GM20000 (cell line): ENCODE measurements around the gene PPP4C.

Source experiments
- DNase-seq: peaks from one replicate; pipeline ENCODE4 v3.0.0; 2012; ENCODE audit warnings: low spot score
- CTCF ChIP-seq: IDR thresholded peaks from 2 replicates; pipeline ENCODE4 v1.5.1; 2012; ENCODE audit warnings: mild to moderate bottlenecking, control low read depth; ENCODE audit errors: extremely low read depth, missing control alignments

Gene PPP4C

DNA sequence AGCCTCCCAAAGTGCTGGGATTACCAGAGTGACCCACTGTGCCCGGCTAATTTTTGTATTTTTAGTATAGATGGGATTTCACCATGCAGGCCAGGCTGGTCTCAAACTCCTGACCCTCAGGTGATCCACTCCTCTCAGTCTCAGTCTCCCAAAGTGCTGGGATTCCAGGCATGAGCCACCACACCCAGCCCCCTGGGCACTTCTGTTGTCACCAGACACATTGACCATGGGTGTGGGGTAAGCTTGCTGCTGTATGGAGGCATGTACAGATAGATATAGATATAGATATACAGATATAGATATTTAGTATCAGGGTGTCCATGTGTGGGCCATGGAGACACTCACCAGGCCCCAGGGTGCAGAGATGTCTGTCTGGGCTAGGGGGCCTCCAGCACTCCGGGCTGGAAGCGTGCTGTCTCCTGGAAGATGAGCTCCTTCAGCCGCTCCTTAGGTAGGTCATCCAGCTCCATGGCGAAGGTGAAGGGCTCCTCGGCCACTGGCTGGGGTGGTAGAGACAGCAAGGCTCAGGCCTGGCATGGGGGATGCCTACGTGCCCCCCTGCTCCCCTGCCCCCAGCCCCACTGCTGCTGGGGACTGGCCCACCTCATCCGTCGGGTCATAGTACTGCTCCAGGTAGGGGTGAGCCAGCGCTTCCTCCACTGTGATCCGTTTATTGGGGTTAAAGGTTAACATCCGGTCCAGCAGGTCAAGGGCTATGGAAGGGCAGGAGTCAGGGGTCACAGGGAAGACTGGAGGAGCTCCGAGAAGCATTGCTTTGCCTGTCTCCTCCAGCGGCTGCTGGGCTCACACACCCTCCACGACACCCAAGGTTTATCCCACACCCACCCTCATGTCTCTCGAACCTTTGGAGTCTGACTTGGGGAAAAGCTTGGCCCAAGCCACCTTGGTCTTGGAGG, 40.8 kb downstream of the PPP4C start:
- DNase-seq = no peak
- TF ChIP-seq CTCF = no peak

GRCh38 chr16:30117768-30118167, 42.0 kb downstream of the PPP4C start:
- DNase-seq = no peak
- no peak for TF ChIP-seq CTCF

DNA sequence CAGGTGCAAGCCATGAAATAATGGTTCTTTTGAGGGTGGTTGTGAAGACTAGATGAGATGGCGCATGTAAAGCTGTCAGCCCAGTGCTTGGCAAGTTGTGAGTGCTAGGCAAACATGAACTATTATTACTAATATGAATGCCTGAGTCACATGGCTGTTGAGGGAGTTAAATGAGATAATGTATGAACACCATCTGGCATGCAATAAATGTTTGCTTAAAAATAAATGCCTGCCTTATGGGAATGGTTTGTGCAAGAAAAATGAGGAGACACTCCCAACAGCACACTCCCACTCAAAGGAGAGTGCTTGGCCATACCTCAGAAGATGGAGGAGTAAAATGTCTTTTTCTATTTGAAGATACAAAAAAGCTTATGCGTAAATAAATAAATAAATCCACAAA, 43.6 kb downstream of the PPP4C start:
- DNase-seq = no peak
- no peak for TF ChIP-seq CTCF

- TF ChIP-seq CTCF = no peak
- no peak for DNase-seq
Observed at GRCh38 chr16:30120340-30121105, 44.7 kb downstream of the PPP4C start.

GRCh38 chr16:30121741-30122571, 46.2 kb downstream of the PPP4C start:
- DNase-seq = no peak
- TF ChIP-seq CTCF = no peak

DNA sequence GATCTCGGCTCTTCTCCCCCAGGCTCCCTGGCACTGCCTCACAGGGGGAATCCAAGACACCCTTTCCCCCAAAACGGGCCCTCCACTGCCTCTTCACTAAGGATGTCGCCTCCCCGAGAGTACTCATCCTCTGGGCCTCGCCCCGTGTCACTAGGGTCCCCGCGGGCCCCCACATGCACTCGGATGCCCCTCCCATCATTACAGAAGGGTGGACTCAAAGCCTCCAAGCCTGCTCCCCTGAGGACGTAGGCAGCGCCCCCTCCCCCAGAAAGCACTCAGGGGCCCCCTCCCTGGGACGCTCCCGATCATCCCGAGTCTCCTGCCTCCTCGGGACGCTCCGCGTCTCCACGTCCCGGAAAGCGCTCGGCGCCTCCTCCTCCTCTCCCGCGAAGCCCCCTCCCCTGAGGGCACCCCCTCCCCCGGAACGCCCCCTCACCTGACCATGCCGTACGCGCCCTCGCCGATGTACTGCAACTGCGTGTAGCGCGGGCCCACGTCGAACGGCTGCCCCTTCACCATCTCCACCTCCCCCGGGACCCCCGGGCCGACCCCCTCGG, 46.9 kb downstream of the PPP4C start:
- no peak for DNase-seq
- no peak for TF ChIP-seq CTCF
